Frontal cortex (tissue), 4 donors: ENCODE measurements around the gene SHROOM2. TPM values are rescaled to one million over a fixed set of nuclear protein-coding genes. Genes with fewer than 3 reads are reported as not detected.

Source experiments
- DNase-seq, 2 donors: peaks; one replicate each; pipeline ENCODE4 v3.0.0; 2012; ENCODE audit warnings: low spot score in 2 of 2
- FAIRE-seq: peaks from 2 replicates; lab custom pipeline; 2012; peaks lifted over from hg19 to GRCh38; lab: Jason Lieb, UNC
- total RNA-seq: library from RNA; depleted of rRNA; stranded (reverse); fragments of >200 nt; gene quantifications from one replicate; pipeline ENCODE4 v1.2.3, GENCODE V29; 2014
- donor health status: control.
- donor health status: control.
- donor health status: control.

Gene SHROOM2
- total RNA-seq, 1 donor from 2014 or later: 19.2 TPM

GRCh38 chrX:9859711-9860555 is 73.7 kb downstream of the SHROOM2 start:
- FAIRE-seq: no peak
- no peak for DNase-seq

- no peak for DNase-seq
- FAIRE-seq: no peak
These were observed 74.6 kb downstream of the SHROOM2 start for GRCh38 chrX:9860826-9861225.

GRCh38 chrX:9861711-9862110 is 75.5 kb downstream of the SHROOM2 start:
- FAIRE-seq (no peak), DNase-seq (no peak)

GRCh38 chrX:9862525-9862924 is 76.3 kb downstream of the SHROOM2 start:
- no peak for FAIRE-seq
- DNase-seq: no peak

GRCh38 chrX:9862953-9863352 is 76.7 kb downstream of the SHROOM2 start:
- DNase-seq: no peak
- FAIRE-seq: no peak

- FAIRE-seq (no peak), DNase-seq (no peak)
These were observed 77.8 kb downstream of the SHROOM2 start for GRCh38 chrX:9864011-9864410.

GRCh38 chrX:9865804-9866472 is 79.7 kb downstream of the SHROOM2 start:
- FAIRE-seq (no peak), DNase-seq (no peak)

- FAIRE-seq (no peak), DNase-seq (no peak)
These were observed 80.4 kb downstream of the SHROOM2 start for GRCh38 chrX:9866633-9867032.

- DNase-seq: no peak
- no peak for FAIRE-seq
These were observed 81.0 kb downstream of the SHROOM2 start for GRCh38 chrX:9867226-9867625.

- no peak for FAIRE-seq
- no peak for DNase-seq
These were observed 81.5 kb downstream of the SHROOM2 start for GRCh38 chrX:9867753-9868152.

- DNase-seq (no peak), FAIRE-seq (no peak)
These were observed 85.6 kb downstream of the SHROOM2 start for GRCh38 chrX:9871701-9872268.

- DNase-seq (no peak), FAIRE-seq (no peak)
These were observed 87.1 kb downstream of the SHROOM2 start for GRCh38 chrX:9873360-9873759.

GRCh38 chrX:9873952-9874351 is 87.7 kb downstream of the SHROOM2 start:
- FAIRE-seq (no peak), DNase-seq (peak in 1 of 2 donors; percentile 32)

- DNase-seq (no peak), FAIRE-seq (no peak)
These were observed 88.3 kb downstream of the SHROOM2 start for GRCh38 chrX:9874483-9874882.

- DNase-seq: no peak
- no peak for FAIRE-seq
These were observed 89.6 kb downstream of the SHROOM2 start for GRCh38 chrX:9875801-9876200.

- DNase-seq: no peak
- no peak for FAIRE-seq
These were observed 90.0 kb downstream of the SHROOM2 start for GRCh38 chrX:9876201-9876600.

GRCh38 chrX:9878146-9878820 is 92.1 kb downstream of the SHROOM2 start:
- DNase-seq: no peak
- no peak for FAIRE-seq

- DNase-seq (no peak), FAIRE-seq (no peak)
These were observed 94.0 kb downstream of the SHROOM2 start for GRCh38 chrX:9880237-9880636.

- FAIRE-seq (no peak), DNase-seq (no peak)
These were observed 94.6 kb downstream of the SHROOM2 start for GRCh38 chrX:9880870-9881269.

- no peak for FAIRE-seq
These were observed 96.6 kb downstream of the SHROOM2 start for GRCh38 chrX:9882669-9883446.

More at GRCh38 chrX:9882669-9883446, 96.6 kb downstream of the SHROOM2 start:
- no peak for DNase-seq
